ENCODE data around the gene CSNK1G1.

GRCh38 chr15:64155802-64156651 lies 199.9 kb downstream of the CSNK1G1 start:
- TF ChIP-seq GATA2 (IDR thresholded peaks at IDR 0.05; ENCODE audit: low read depth, low read length): no peak
- no peak for TF ChIP-seq GATA3 (IDR thresholded peaks at IDR 0.05; ENCODE audit: low read depth, low read length)

Data from SH-SY5Y (cell line).